ENCODE measurements around the gene CABP7.

The CABP7 gene

GRCh38 chr22:29702000-29702930 lies 17.5 kb upstream of the CABP7 start:
- peak; percentile 95 for DNase-seq

GRCh38 chr22:29702931-29703501 lies 16.8 kb upstream of the CABP7 start:
- DNase-seq, result peak; percentile 94

GRCh38 chr22:29703569-29704195 lies 16.1 kb upstream of the CABP7 start:
- DNase-seq, result peak; percentile 49

GRCh38 chr22:29704528-29705285 lies 15.1 kb upstream of the CABP7 start:
- peak; percentile 87 for DNase-seq

GRCh38 chr22:29705651-29706050 lies 14.2 kb upstream of the CABP7 start:
- DNase-seq, result no peak

GRCh38 chr22:29706486-29706885 lies 13.3 kb upstream of the CABP7 start:
- peak; percentile 91 for DNase-seq

- peak; percentile 98 for DNase-seq
Observed at GRCh38 chr22:29707010-29707409, 12.8 kb upstream of the CABP7 start.

- no peak for DNase-seq
Observed at GRCh38 chr22:29707471-29707870, 12.3 kb upstream of the CABP7 start.

GRCh38 chr22:29710193-29710592 lies 9.6 kb upstream of the CABP7 start:
- peak; percentile 36 for DNase-seq

- peak; percentile 94 for DNase-seq
Observed at GRCh38 chr22:29710922-29711593, 8.7 kb upstream of the CABP7 start.

GRCh38 chr22:29712119-29712518 lies 7.7 kb upstream of the CABP7 start:
- peak; percentile 82 for DNase-seq

GRCh38 chr22:29713156-29713727 lies 6.6 kb upstream of the CABP7 start:
- peak; percentile 95 for DNase-seq

GRCh38 chr22:29715240-29715639 lies 4.6 kb upstream of the CABP7 start:
- peak; percentile 98 for DNase-seq

- peak; percentile 84 for DNase-seq
Observed at GRCh38 chr22:29715705-29716104, 4.1 kb upstream of the CABP7 start.

GRCh38 chr22:29716814-29717545 lies 2.8 kb upstream of the CABP7 start:
- peak; percentile 91 for DNase-seq

- DNase-seq, result peak; percentile 96
Observed at GRCh38 chr22:29717789-29718188, 2.0 kb upstream of the CABP7 start.

GRCh38 chr22:29718949-29719898 lies 579 bp upstream of the CABP7 start:
- DNase-seq, result peak; percentile 91

GRCh38 chr22:29720811-29721323 lies 1.1 kb downstream of the CABP7 start:
- DNase-seq, result peak; percentile 59

- no peak for DNase-seq
Observed at GRCh38 chr22:29722151-29722550, 2.3 kb downstream of the CABP7 start.

GRCh38 chr22:29722587-29722986 lies 2.8 kb downstream of the CABP7 start:
- no peak for DNase-seq

Measured in NCI-H69 (cell line).